HG03025 (cell line): ENCODE measurements around the gene MARCKS.

Experiments
- ATAC-seq: cut with Tn5 transposase; IDR thresholded peaks from one replicate; pipeline ENCODE4 v1.9.1; 2021; ENCODE audit warnings: mild to moderate bottlenecking, moderate library complexity; ENCODE audit not compliant: unreplicated experiment, low FRiP score

Gene MARCKS

GRCh38 chr6:113856625-113857555 is at the start of gene MARCKS:
MARCKS (plus strand) TSS chr6:113857345; CDS start chr6:113857746, 401 bp downstream.
- ATAC-seq, result peak; percentile 37

- peak; percentile 59 for ATAC-seq
Measured at GRCh38 chr6:113809826-113810225, 47.3 kb upstream of the MARCKS start.

GRCh38 chr6:113813142-113813541 is 44.0 kb upstream of the MARCKS start:
- ATAC-seq, result no peak

GRCh38 chr6:113818578-113818977 is 38.6 kb upstream of the MARCKS start:
- ATAC-seq, result no peak

- no peak for ATAC-seq
Measured at GRCh38 chr6:113819169-113819830, 37.8 kb upstream of the MARCKS start.

- ATAC-seq, result no peak
Measured at GRCh38 chr6:113820761-113821160, 36.4 kb upstream of the MARCKS start.

GRCh38 chr6:113821445-113821844 is 35.7 kb upstream of the MARCKS start:
- ATAC-seq, result no peak

- no peak for ATAC-seq
Measured at GRCh38 chr6:113823916-113824315, 33.2 kb upstream of the MARCKS start.

GRCh38 chr6:113824411-113824810 is 32.7 kb upstream of the MARCKS start:
- no peak for ATAC-seq

- ATAC-seq, result no peak
Measured at GRCh38 chr6:113824866-113825265, 32.3 kb upstream of the MARCKS start.

GRCh38 chr6:113825781-113826180 is 31.4 kb upstream of the MARCKS start:
- no peak for ATAC-seq

- ATAC-seq, result no peak
Measured at GRCh38 chr6:113828984-113829695, 28.0 kb upstream of the MARCKS start.

GRCh38 chr6:113829696-113830045 is 27.5 kb upstream of the MARCKS start:
- no peak for ATAC-seq

GRCh38 chr6:113830140-113830539 is 27.0 kb upstream of the MARCKS start:
- ATAC-seq, result no peak

GRCh38 chr6:113833537-113833936 is 23.6 kb upstream of the MARCKS start:
- ATAC-seq, result no peak

- no peak for ATAC-seq
Measured at GRCh38 chr6:113837170-113837569, 20.0 kb upstream of the MARCKS start.

GRCh38 chr6:113842165-113842564 is 15.0 kb upstream of the MARCKS start:
- no peak for ATAC-seq

GRCh38 chr6:113843500-113844073 is 13.6 kb upstream of the MARCKS start:
- ATAC-seq, result no peak

GRCh38 chr6:113846577-113846976 is 10.6 kb upstream of the MARCKS start:
- no peak for ATAC-seq

GRCh38 chr6:113847447-113847846 is 9.7 kb upstream of the MARCKS start:
- ATAC-seq, result no peak

- ATAC-seq, result no peak
Measured at GRCh38 chr6:113848280-113848679, 8.9 kb upstream of the MARCKS start.
